Endothelial cell of umbilical vein (primary cell): ENCODE results near the gene TNFAIP6. TPM values are rescaled to one million over a fixed set of nuclear protein-coding genes. Genes with fewer than 3 reads are reported as not detected.

Experiments
- BruUV-seq: library from RNA; stranded (reverse); fragments of 400-500 nt; replicated peaks from 2 replicates; lab custom pipeline; 2021; lab: Mats Ljungman, UMichigan
- CTCF ChIA-PET: fragments of 300-600, 350-600 bp; sonication (Branson Sonifier 250); formaldehyde crosslinking; loops from one replicate; lab custom pipeline; 2021; ENCODE audit warnings: antibody characterized with exemption, inconsistent platforms; lab: Charles Lee
- POLR2A ChIA-PET: fragments of 300-600, 350-600 bp; sonication (Branson Sonifier 250); formaldehyde crosslinking; loops from one replicate; lab custom pipeline; 2021; ENCODE audit warnings: antibody characterized with exemption, inconsistent platforms; lab: Charles Lee
- DNase-seq: peaks from one replicate; pipeline ENCODE4 v3.0.0-alpha.2; 2011; ENCODE audit warnings: low read depth, low spot score
- FAIRE-seq: peaks from 2 replicates; lab custom pipeline; 2011; peaks lifted over from hg19 to GRCh38; lab: Jason Lieb, UNC
- H2AFZ ChIP-seq: 2 replicates; pipeline ENCODE4 v1.6.0; 2012; ENCODE audit warnings: low read depth, low read length, control low read depth, inconsistent platforms
- H3K27ac ChIP-seq: 2 replicates; pipeline ENCODE4 v1.5.1; 2011; ENCODE audit warnings: low read depth, mild to moderate bottlenecking, control low read depth, low read length, moderate library complexity; ENCODE audit not compliant: insufficient read depth
- H3K27me3 ChIP-seq, 2 experiments: 2 replicates each; pipeline versions ENCODE4 v1.6.0 to v1.6.1; 2011; ENCODE audit warnings: low read length in 2 of 2, mixed read lengths in 1 of 2; ENCODE audit not compliant: control insufficient read depth in 2 of 2, insufficient read depth in 2 of 2
- H3K36me3 ChIP-seq, 2 experiments: 2 replicates in 1 of 2; 3 replicates in 1 of 2; pipeline ENCODE4 v1.5.1; 2011; ENCODE audit warnings: low read length in 2 of 2, mild to moderate bottlenecking in 1 of 2, moderate library complexity in 1 of 2; ENCODE audit not compliant: control insufficient read depth in 2 of 2, insufficient read depth in 2 of 2; ENCODE audit errors: extremely low read depth in 1 of 2
- H3K4me1 ChIP-seq: 3 replicates; pipeline ENCODE4 v1.5.1; 2011; ENCODE audit warnings: mild to moderate bottlenecking, low read length; ENCODE audit not compliant: control insufficient read depth, insufficient read depth; ENCODE audit errors: extremely low read depth
- H3K4me2 ChIP-seq: 2 replicates; pipeline ENCODE4 v1.6.1; 2011; ENCODE audit warnings: low read length, control low read depth, mixed read lengths; ENCODE audit not compliant: insufficient read depth
- H3K4me3 ChIP-seq, 3 experiments: fragments of 200-600 bp in 1 of 3; sonication (generic), shearing (Covaris generic) in 1 of 3; replicated peaks in 1 of 3; 2 replicates each; pipeline ENCODE4 v1.5.1; 2011 to 2016; ENCODE audit warnings: control low read depth in 3 of 3, low read length in 3 of 3, mild to moderate bottlenecking in 2 of 3, inconsistent platforms in 1 of 3, low read depth in 1 of 3, moderate library complexity in 1 of 3; ENCODE audit not compliant: insufficient read depth in 1 of 3
- H3K79me2 ChIP-seq: 2 replicates; pipeline ENCODE4 v1.6.0; 2012; ENCODE audit warnings: low read length, inconsistent platforms; ENCODE audit not compliant: control insufficient read depth, insufficient read depth
- H3K9ac ChIP-seq: replicated peaks from 2 replicates; pipeline ENCODE3; 2011; ENCODE audit warnings: low read length, control low read depth; ENCODE audit not compliant: insufficient read depth; ENCODE audit errors: extremely low read depth
- H3K9me1 ChIP-seq: replicated peaks from 3 replicates; pipeline ENCODE4 v1.6.0; 2011; ENCODE audit warnings: mild to moderate bottlenecking, low read length; ENCODE audit not compliant: control insufficient read depth, insufficient read depth; ENCODE audit errors: extremely low read depth
- H3K9me3 ChIP-seq: replicated peaks from 2 replicates; pipeline ENCODE4 v1.5.1; 2012; ENCODE audit warnings: low read length, inconsistent platforms; ENCODE audit not compliant: control insufficient read depth, insufficient read depth
- H4K20me1 ChIP-seq: replicated peaks from 2 replicates; pipeline ENCODE3; 2011; ENCODE audit warnings: mild to moderate bottlenecking, low read length; ENCODE audit not compliant: control insufficient read depth, insufficient read depth; ENCODE audit errors: extremely low read depth
- EZH2 ChIP-seq: IDR thresholded peaks from 2 replicates; pipeline ENCODE4 v1.6.1; 2012; ENCODE audit warnings: borderline replicate concordance, low read depth, mild to moderate bottlenecking, moderate library complexity, low read length, inconsistent platforms; ENCODE audit not compliant: severe bottlenecking
- FOS ChIP-seq: IDR thresholded peaks from 2 replicates; pipeline ENCODE4 v1.6.1; 2011; ENCODE audit warnings: mild to moderate bottlenecking, low read length, moderate library complexity, borderline replicate concordance; ENCODE audit not compliant: insufficient read depth
- GATA2 ChIP-seq: IDR thresholded peaks from 2 replicates; pipeline ENCODE4 v1.7.0; 2011; ENCODE audit warnings: low read depth, mild to moderate bottlenecking, moderate library complexity, mixed read lengths, low read length; ENCODE audit not compliant: insufficient read length, insufficient read depth
- JUN ChIP-seq: IDR thresholded peaks from 2 replicates; pipeline ENCODE4 v1.6.1; 2011; ENCODE audit warnings: borderline replicate concordance, low read depth; ENCODE audit not compliant: insufficient read length, insufficient read depth
- MAX ChIP-seq: IDR thresholded peaks from 2 replicates; pipeline ENCODE4 v1.6.1; 2011; ENCODE audit not compliant: insufficient read depth, insufficient read length
- MYC ChIP-seq: IDR thresholded peaks from one replicate; pipeline ENCODE4 v1.6.1; 2011; ENCODE audit warnings: mild to moderate bottlenecking, low read depth, low read length
- POLR2A ChIP-seq: IDR thresholded peaks from 2 replicates; pipeline ENCODE4 v1.6.1; 2012; ENCODE audit warnings: low read depth, mild to moderate bottlenecking, control low read depth, low read length
- POLR2AphosphoS5 ChIP-seq: IDR thresholded peaks from 2 replicates; pipeline ENCODE4 v1.6.1; 2012; ENCODE audit warnings: low read depth, mild to moderate bottlenecking, control low read depth, low read length, moderate library complexity; ENCODE audit not compliant: insufficient read depth
- dilution Hi-C: fragments of 300-500 bp; cut with MboI; formaldehyde crosslinking; loops from one replicate; pipeline ENCODE4 v1.15.0; 2019; ENCODE audit warnings: low sequenced_read_pairs; ENCODE audit not compliant: extremely low pct_ligation_motif_present
- intact Hi-C: fragments of 100-400 bp; cut with micrococcal nuclease; formaldehyde crosslinking; loops from one replicate; pipeline ENCODE4 v1.10.0; 2022
- polyA plus RNA-seq, 4 experiments: library from polyadenylated mRNA; depleted of rRNA in 3 of 4; stranded (reverse) in 3 of 4; unstranded in 1 of 4; fragments of >200 nt; gene quantifications; 2 replicates each; pipeline versions ENCODE4 v1.2.1 to v1.2.3, GENCODE V29; 2011 to 2012; ENCODE audit warnings: missing spikeins in 1 of 4
- total RNA-seq: library from RNA; stranded (reverse); gene quantifications from 2 replicates; pipeline ENCODE4 v1.2.3, GENCODE V29; 2021

Gene TNFAIP6
- total and polyA plus RNA-seq, 2 donors (not counting 3 experiments of a cell fraction or from before 2014, with no cell fraction given): not detected

- Histone ChIP-seq H3K36me3 (no peaks in the 10 kb centered on the region), H3K9ac (no peak overlapping the region), H2AFZ (no peak overlapping the region), H3K9me1 (no peaks in the 10 kb centered on the region), H4K20me1 (no peaks in the 10 kb centered on the region), H3K4me2 (no peak overlapping the region), H3K9me3 (no peaks in the 10 kb centered on the region), H3K27me3 (no peaks in the 10 kb centered on the region), H3K4me1 (no peaks in the 10 kb centered on the region), H3K4me3 (no peak overlapping the region), H3K27ac (no peak overlapping the region), H3K79me2 (no peaks in the 10 kb centered on the region)
- no TSS peak for BruUV-seq
- intact Hi-C loops: no loop called here
- no peak for FAIRE-seq
- POLR2A ChIA-PET: no interaction called here
- TF ChIP-seq MYC: no peak
- no peak for TF ChIP-seq MAX
- TF ChIP-seq JUN: no peak
- no peak for TF ChIP-seq POLR2AphosphoS5
- TF ChIP-seq GATA2: no peak
- no peak for TF ChIP-seq EZH2
- no peak for TF ChIP-seq POLR2A
- no peak for TF ChIP-seq FOS
- dilution Hi-C loops: no loop called here
- CTCF ChIA-PET: interaction anchor here (1.0 kb wide), 1 partner anchor 12 kb away, joined by 4 read pairs; no protein-coding TSS in a partner anchor
- no peak for DNase-seq
Observed at GRCh38 chr2:151394509-151394908, 37.1 kb downstream of the TNFAIP6 start.
